Pancreas (tissue), 10 donors: ENCODE measurements around the gene POU2AF1. TPM values are rescaled to one million over a fixed set of nuclear protein-coding genes. Genes with fewer than 3 reads are reported as not detected.

Experiments
- ATAC-seq, 4 donors: fragments of 200-7000 bp; cut with Tn5 transposase; one replicate each; pipeline versions ENCODE4 v1.8.0 to v1.9.1; 2020; ENCODE audit warnings: mild to moderate bottlenecking in 4 of 4, moderate library complexity in 4 of 4
- DNase-seq, 6 donors: peaks; one replicate each; pipeline ENCODE4 v3.0.0-alpha.2; 2020
- FAIRE-seq: peaks from 2 replicates; lab custom pipeline; 2012; peaks lifted over from hg19 to GRCh38; lab: Jason Lieb, UNC
- H3K27ac ChIP-seq, 4 donors: fragments of 200-600 bp; sonication (generic); 1 replicate in 3 of 4; 2 replicates in 1 of 4; pipeline versions ENCODE4 v1.5.0 to v1.8.0; 2020
- H3K27me3 ChIP-seq, 4 donors: fragments of 200-600 bp; one replicate each; pipeline ENCODE4 v1.8.0; 2021
- H3K36me3 ChIP-seq, 3 donors: fragments of 200-600 bp; sonication (generic) in 1 of 3; one replicate each; pipeline versions ENCODE4 v1.5.0 to v1.8.0; 2020 to 2021
- H3K4me1 ChIP-seq, 3 donors: fragments of 200-600 bp; one replicate each; pipeline ENCODE4 v1.8.0; 2021
- H3K4me3 ChIP-seq, 4 donors: fragments of 200-600 bp; sonication (generic) in 2 of 4; one replicate each; pipeline versions ENCODE4 v1.5.0 to v1.8.0; 2020 to 2021
- H3K9me3 ChIP-seq, 4 donors: fragments of 200-600 bp; one replicate each; pipeline ENCODE4 v1.8.0; 2021
- WGBS, 2 donors: extraction: QIAGEN DNeasy Blood & Tissue Kit; methylation state at CpG; one replicate each; pipeline ENCODE4 v1.1.7; 2013; 5-methylcytosine and 5-hydroxymethylcytosine counted together
- intact Hi-C, 3 donors: fragments of 100-400 bp; cut with DNase I; formaldehyde crosslinking; loops; one replicate each; pipeline versions ENCODE4 v1.11.1 to v1.14.2; 2022
- polyA plus RNA-seq, 2 donors: library from polyadenylated mRNA; stranded (reverse); fragments of 200-250 nt; gene quantifications; one replicate each; pipeline ENCODE4 v1.2.3, GENCODE V29; 2013
- total RNA-seq, 6 donors: library from RNA; stranded (reverse); fragmentation: NEBNext Ultra II Directional in 4 of 6; extraction: Animal tissue kit (Norgen Biotek cat#: 25700) in 4 of 6; gene quantifications; one replicate each; pipeline versions ENCODE4 v1.2.1 to v1.2.4, GENCODE V29; 2021 to 2023
- TF ChIP-seq, protein P1 (sequence below), 4 donors: fragments of 200-600 bp; sonication (generic) in 3 of 4; IDR thresholded peaks; one replicate each; pipeline versions ENCODE4 v1.5.0 to v1.8.0; 2021; ENCODE audit warnings: antibody characterized with exemption in 4 of 4
- donor health status: healthy with polysubstance abuse.
- donor health status: DM: no; HTN: no; CAD: no; lungs with moderate emphysema.
- donor health status: DM: no; HTN: no; CAD: no.
- donor health status: control.
- donor health status: control.
- donor health status: Bipolar disorder and iron deficiency.
- donor health status: DM: yes; HTN: yes; CAD: no.
- donor health status: DM: no; HTN: no; CAD: no.
- donor health status: DM: no; HTN: no; CAD: no.
- donor health status: DM: yes; HTN: yes; CAD: no.

POU2AF1 gene
- total and polyA plus RNA-seq, 8 donors = 0.08 to 2.2 (median 0.41) TPM

DNA sequence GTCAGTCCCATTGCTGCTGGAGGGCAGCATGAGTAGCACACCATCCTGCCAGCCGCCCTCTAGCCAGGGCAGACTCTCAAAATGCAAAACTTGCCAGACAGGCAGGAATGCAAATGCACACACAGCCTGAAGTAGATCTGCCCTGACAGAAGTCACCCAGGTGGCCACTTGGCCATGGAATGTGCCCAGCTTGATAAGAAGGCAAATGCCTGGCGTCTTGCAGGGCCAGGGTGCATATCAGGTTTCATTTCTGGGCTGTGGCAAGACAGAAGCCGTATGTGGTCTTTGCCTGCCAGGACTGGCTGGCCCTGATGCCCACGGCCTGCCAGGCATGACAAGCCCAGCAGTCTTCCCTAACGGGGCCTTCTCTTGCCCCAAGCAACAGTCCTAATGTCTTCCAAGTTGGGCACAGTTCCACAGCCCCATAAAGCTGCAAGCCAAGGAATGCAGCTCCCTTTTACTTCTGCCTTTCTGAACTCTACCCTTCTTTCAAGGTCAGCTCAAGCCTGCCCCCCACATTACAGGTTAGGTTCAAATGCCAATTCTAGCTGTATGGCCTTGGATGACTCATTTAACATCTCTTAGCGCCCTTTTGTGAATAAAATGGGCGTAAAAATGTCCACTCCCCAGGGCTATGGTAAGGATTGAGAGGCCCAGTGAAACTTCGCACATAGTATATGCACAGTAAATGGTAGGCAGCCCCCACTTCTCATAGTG, 51.0 kb downstream of the POU2AF1 start:
- Histone ChIP-seq H3K27me3 (no peaks in the 10 kb centered on the region), H3K27ac (peak overlapping the region in 3 of 4 donors; percentile 57 to 67 (median 64)), H3K9me3 (no peaks in the 10 kb centered on the region), H3K36me3 (no peaks in the 10 kb centered on the region), H3K4me1 (peaks cover 39 to 57% (median 50%) of the 10 kb centered on the region in 3 donors), H3K4me3 (no peak overlapping the region)
- DNase-seq (peak; percentile 74 to 95 (median 92)), FAIRE-seq (no peak), ATAC-seq (peak; percentile 86 to 95 (median 92))
- intact Hi-C loops = no loop called here
- WGBS, 2 donors = 25 to 26% methylated on average over 8 of the region's 8 CpGs
- TF ChIP-seq, protein P1, sequence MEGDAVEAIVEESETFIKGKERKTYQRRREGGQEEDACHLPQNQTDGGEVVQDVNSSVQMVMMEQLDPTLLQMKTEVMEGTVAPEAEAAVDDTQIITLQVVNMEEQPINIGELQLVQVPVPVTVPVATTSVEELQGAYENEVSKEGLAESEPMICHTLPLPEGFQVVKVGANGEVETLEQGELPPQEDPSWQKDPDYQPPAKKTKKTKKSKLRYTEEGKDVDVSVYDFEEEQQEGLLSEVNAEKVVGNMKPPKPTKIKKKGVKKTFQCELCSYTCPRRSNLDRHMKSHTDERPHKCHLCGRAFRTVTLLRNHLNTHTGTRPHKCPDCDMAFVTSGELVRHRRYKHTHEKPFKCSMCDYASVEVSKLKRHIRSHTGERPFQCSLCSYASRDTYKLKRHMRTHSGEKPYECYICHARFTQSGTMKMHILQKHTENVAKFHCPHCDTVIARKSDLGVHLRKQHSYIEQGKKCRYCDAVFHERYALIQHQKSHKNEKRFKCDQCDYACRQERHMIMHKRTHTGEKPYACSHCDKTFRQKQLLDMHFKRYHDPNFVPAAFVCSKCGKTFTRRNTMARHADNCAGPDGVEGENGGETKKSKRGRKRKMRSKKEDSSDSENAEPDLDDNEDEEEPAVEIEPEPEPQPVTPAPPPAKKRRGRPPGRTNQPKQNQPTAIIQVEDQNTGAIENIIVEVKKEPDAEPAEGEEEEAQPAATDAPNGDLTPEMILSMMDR (IDR thresholded peaks at IDR 0.05) = no peak

DNA sequence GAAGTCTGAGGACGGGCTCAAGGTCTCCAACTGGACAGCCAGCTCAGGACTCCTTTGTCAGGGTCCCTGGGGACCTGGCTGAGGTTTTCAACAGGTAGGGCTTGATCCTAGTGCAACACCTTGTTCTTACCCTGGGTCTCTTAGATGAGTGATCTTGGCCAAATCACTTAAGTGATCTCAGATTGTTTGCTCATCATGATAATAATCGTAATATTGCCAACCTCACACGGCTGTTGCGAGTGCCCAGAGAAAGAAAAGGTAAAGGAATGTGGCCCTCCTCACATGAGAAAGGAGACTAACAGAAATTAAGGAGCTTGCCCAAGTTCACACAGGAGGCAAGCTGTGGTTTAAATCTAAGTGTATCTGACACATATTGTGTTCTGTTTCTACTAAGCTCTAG, 52.3 kb downstream of the POU2AF1 start:
- TF ChIP-seq, protein P1 (IDR thresholded peaks at IDR 0.05) = no peak
- Histone ChIP-seq H3K4me1 (peaks cover 28 to 48% (median 37%) of the 10 kb centered on the region in 3 donors), H3K27ac (no peak overlapping the region), H3K27me3 (no peaks in the 10 kb centered on the region), H3K4me3 (no peak overlapping the region), H3K9me3 (no peaks in the 10 kb centered on the region), H3K36me3 (no peaks in the 10 kb centered on the region)
- ATAC-seq = no peak
- WGBS, 2 donors = 25 to 31% methylated on average over 4 of the region's 4 CpGs
- intact Hi-C loops = no loop called here
- no peak for DNase-seq
- FAIRE-seq = no peak

DNA sequence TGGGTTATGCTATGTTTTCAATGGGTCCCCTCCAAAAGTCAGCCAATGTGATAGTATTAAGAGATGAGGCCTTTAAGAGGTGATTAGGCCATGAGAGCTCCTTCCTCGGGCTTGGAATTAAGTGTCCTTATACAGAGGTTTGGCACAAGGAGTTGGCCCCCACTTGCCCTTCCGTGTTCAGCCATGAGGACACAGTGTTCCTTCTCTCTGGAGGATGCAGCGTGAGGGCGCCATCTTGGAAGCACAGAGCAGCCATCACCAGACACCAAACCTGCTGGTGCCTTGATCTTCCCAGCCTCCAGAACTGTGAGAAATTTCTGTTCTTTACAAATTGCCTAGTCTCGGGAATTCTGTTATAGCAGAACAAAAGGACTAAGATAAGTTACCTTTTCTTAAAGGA, 53.8 kb downstream of the POU2AF1 start:
- FAIRE-seq (no peak), DNase-seq (no peak), ATAC-seq (no peak)
- no peaks in the 10 kb centered on the region for H3K9me3 ChIP-seq
- H3K4me3 ChIP-seq = no peak overlapping the region
- no peak overlapping the region for H3K27ac ChIP-seq
- intact Hi-C loops = no loop called here
- no peaks in the 10 kb centered on the region for H3K36me3 ChIP-seq
- peaks cover 34 to 50% (median 35%) of the 10 kb centered on the region in 3 donors for H3K4me1 ChIP-seq
- no peaks in the 10 kb centered on the region for H3K27me3 ChIP-seq
- TF ChIP-seq, protein P1 (IDR thresholded peaks at IDR 0.05) = no peak
- WGBS, 2 donors = 90 to 95% methylated on average over 5 of the region's 5 CpGs

DNA sequence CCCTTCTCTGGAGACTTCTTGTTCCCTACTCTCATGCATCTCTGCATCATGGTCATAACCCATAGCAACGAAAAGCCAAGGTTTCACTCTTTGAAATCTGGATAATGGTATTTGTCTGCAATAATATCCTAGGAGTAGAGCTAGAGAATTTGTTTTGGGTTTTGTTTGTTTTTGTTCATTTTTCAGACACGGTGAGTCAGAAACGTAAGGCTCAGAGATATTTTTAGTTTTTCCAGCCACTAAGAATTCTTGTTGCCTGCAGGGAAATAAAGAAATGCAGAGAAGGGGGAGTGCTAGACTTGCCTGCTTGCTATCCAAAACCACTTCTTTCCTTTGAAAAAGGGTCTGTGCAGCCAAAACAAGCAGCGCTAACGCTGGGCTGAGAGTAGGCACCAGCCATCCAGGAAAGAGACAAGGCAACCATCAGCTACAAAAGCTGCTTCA, 54.8 kb downstream of the POU2AF1 start:
- intact Hi-C loops = no loop called here
- H3K36me3 ChIP-seq = no peaks in the 10 kb centered on the region
- WGBS, 2 donors = 63 to 65% methylated on average over 5 of the region's 5 CpGs
- DNase-seq = no peak
- TF ChIP-seq, protein P1 (IDR thresholded peaks at IDR 0.05) = no peak
- no peak overlapping the region for H3K4me3 ChIP-seq
- H3K27ac ChIP-seq = no peak overlapping the region
- no peaks in the 10 kb centered on the region for H3K9me3 ChIP-seq
- H3K27me3 ChIP-seq = no peaks in the 10 kb centered on the region
- ATAC-seq = no peak
- no peak for FAIRE-seq
- H3K4me1 ChIP-seq = peaks cover 26 to 42% (median 26%) of the 10 kb centered on the region in 3 donors

DNA sequence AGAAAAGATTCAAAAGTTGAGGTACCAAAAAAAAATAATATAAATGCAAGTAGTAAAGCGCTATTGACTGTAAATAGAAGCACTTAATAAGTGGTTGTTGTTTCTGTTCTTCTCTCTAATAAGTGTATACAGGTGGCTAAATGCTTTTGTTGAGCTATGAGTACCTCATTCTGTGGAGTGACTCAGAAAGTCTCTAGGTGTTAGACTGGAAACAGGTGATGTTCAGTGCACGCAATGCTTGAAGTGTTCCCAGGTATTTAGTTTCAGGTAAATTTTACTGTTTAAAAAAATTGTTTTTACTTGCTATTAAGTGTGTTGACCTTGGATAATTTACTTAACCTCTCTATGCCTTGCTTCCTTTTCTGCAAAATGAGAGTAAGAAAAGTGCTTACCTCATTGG, 56.5 kb downstream of the POU2AF1 start:
- FAIRE-seq = no peak
- Histone ChIP-seq H3K9me3 (no peaks in the 10 kb centered on the region), H3K27ac (no peak overlapping the region), H3K4me1 (peaks cover 12 to 27% (median 19%) of the 10 kb centered on the region in 3 donors), H3K27me3 (no peaks in the 10 kb centered on the region), H3K4me3 (no peak overlapping the region), H3K36me3 (no peaks in the 10 kb centered on the region)
- no peak for DNase-seq
- intact Hi-C loops = no loop called here
- no peak for ATAC-seq
- TF ChIP-seq, protein P1 (IDR thresholded peaks at IDR 0.05) = no peak
- WGBS, 2 donors = 90 to 93% methylated on average over 2 of the region's 2 CpGs
